Endothelial cell of umbilical vein (primary cell): ENCODE data around the gene VANGL1.

Source experiments
- EZH2 ChIP-seq: IDR thresholded peaks from 2 replicates; pipeline ENCODE4 v1.6.1; 2012; ENCODE audit warnings: borderline replicate concordance, low read depth, mild to moderate bottlenecking, moderate library complexity, low read length, inconsistent platforms; ENCODE audit not compliant: severe bottlenecking
- POLR2A ChIP-seq: IDR thresholded peaks from 2 replicates; pipeline ENCODE4 v1.6.1; 2012; ENCODE audit warnings: low read depth, mild to moderate bottlenecking, control low read depth, low read length
- POLR2AphosphoS5 ChIP-seq: IDR thresholded peaks from 2 replicates; pipeline ENCODE4 v1.6.1; 2012; ENCODE audit warnings: low read depth, mild to moderate bottlenecking, control low read depth, low read length, moderate library complexity; ENCODE audit not compliant: insufficient read depth
- TF ChIP-seq, protein P1 (sequence below), 2 donors: IDR thresholded peaks; 1 replicate in 1 of 2; 2 replicates in 1 of 2; pipeline ENCODE4 v1.5.1; 2011; ENCODE audit warnings: low read length in 2 of 2, mild to moderate bottlenecking in 2 of 2, moderate library complexity in 2 of 2, control low read depth in 1 of 2, inconsistent platforms in 1 of 2, low read depth in 1 of 2; ENCODE audit not compliant: insufficient read depth in 1 of 2; ENCODE audit errors: extremely low read depth in 1 of 2
- TF ChIP-seq, protein P2 (sequence below): IDR thresholded peaks from 2 replicates; pipeline ENCODE4 v1.6.1; 2011; ENCODE audit not compliant: insufficient read depth, insufficient read length

DNA sequence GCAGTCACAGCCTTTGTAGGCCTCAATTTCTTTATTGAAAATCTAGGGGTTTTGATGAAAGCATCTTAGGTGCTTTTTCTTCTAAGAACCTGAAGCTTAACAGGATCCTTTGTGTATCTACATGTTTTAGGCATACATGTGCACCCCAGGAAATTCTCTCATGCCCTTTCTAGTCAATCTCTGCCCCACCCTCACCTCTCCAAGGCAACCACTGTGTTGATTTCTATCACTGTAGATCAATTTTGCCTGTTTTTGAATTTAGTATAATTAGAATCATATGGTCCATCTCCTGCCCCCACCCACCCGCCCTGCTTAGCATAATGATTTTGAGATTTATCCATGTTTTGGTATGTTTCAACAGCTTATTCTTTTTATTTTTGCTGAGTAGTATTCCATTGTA is 19.4 kb downstream of the VANGL1 start:
- TF ChIP-seq, protein P1, sequence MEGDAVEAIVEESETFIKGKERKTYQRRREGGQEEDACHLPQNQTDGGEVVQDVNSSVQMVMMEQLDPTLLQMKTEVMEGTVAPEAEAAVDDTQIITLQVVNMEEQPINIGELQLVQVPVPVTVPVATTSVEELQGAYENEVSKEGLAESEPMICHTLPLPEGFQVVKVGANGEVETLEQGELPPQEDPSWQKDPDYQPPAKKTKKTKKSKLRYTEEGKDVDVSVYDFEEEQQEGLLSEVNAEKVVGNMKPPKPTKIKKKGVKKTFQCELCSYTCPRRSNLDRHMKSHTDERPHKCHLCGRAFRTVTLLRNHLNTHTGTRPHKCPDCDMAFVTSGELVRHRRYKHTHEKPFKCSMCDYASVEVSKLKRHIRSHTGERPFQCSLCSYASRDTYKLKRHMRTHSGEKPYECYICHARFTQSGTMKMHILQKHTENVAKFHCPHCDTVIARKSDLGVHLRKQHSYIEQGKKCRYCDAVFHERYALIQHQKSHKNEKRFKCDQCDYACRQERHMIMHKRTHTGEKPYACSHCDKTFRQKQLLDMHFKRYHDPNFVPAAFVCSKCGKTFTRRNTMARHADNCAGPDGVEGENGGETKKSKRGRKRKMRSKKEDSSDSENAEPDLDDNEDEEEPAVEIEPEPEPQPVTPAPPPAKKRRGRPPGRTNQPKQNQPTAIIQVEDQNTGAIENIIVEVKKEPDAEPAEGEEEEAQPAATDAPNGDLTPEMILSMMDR (IDR thresholded peaks at IDR 0.05; ENCODE audit: extremely low read depth in 1 of 2, insufficient read depth in 1 of 2, low read depth in 1 of 2, low read length in 2 of 2) = no peak
- no peak for TF ChIP-seq POLR2AphosphoS5
- no peak for TF ChIP-seq EZH2
- no peak for TF ChIP-seq POLR2A
- TF ChIP-seq, protein P2, sequence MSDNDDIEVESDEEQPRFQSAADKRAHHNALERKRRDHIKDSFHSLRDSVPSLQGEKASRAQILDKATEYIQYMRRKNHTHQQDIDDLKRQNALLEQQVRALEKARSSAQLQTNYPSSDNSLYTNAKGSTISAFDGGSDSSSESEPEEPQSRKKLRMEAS = no peak
